AG10803 (cell line): ENCODE results near the gene GPC1.
A peak's percentile ranks its signal among the peaks of the same experiment; 100 is the strongest.
"Not testable (repeated sequence)": the region's sequence is repeated elsewhere in the genome, so short reads cannot be mapped to it uniquely, and the experiment has no call there.

Source experiments
- DNase-seq: peaks from one replicate; pipeline ENCODE4 v3.0.0; 2010; ENCODE audit warnings: low read depth
- H3K4me3 ChIP-seq: 2 replicates; pipeline ENCODE4 v1.5.1; 2011; ENCODE audit warnings: mild to moderate bottlenecking, low read length, control low read depth
- TF ChIP-seq, protein P1 (sequence below): conservative IDR thresholded peaks from 2 replicates; pipeline ENCODE4 v1.5.1; 2011; ENCODE audit warnings: mild to moderate bottlenecking, low read length, control low read depth, inconsistent platforms

GPC1 gene, protein sequence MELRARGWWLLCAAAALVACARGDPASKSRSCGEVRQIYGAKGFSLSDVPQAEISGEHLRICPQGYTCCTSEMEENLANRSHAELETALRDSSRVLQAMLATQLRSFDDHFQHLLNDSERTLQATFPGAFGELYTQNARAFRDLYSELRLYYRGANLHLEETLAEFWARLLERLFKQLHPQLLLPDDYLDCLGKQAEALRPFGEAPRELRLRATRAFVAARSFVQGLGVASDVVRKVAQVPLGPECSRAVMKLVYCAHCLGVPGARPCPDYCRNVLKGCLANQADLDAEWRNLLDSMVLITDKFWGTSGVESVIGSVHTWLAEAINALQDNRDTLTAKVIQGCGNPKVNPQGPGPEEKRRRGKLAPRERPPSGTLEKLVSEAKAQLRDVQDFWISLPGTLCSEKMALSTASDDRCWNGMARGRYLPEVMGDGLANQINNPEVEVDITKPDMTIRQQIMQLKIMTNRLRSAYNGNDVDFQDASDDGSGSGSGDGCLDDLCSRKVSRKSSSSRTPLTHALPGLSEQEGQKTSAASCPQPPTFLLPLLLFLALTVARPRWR

DNA sequence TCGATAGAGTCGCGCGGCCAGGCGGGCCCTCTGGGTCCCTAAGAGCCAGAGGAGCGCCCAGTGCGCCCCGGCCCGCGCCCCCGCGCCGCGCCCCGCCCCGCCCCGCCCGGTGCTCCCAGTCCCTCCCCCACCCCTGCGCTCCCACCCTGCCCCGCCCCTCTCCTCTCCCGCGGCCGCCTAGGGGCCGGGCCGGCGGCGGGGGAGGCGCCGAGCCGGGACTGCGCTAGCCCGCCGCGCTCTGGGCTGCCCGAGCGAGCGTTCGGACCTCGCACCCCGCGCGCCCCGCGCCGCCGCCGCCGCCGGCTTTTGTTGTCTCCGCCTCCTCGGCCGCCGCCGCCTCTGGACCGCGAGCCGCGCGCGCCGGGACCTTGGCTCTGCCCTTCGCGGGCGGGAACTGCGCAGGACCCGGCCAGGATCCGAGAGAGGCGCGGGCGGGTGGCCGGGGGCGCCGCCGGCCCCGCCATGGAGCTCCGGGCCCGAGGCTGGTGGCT is at the start of gene GPC1:
Gene GPC1 (plus strand): TSS at position 207 of the 491 bp plus-strand sequence. CDS start 256 bp downstream, at position 463.
- peak; percentile 79 for DNase-seq
- TF ChIP-seq, protein P1, sequence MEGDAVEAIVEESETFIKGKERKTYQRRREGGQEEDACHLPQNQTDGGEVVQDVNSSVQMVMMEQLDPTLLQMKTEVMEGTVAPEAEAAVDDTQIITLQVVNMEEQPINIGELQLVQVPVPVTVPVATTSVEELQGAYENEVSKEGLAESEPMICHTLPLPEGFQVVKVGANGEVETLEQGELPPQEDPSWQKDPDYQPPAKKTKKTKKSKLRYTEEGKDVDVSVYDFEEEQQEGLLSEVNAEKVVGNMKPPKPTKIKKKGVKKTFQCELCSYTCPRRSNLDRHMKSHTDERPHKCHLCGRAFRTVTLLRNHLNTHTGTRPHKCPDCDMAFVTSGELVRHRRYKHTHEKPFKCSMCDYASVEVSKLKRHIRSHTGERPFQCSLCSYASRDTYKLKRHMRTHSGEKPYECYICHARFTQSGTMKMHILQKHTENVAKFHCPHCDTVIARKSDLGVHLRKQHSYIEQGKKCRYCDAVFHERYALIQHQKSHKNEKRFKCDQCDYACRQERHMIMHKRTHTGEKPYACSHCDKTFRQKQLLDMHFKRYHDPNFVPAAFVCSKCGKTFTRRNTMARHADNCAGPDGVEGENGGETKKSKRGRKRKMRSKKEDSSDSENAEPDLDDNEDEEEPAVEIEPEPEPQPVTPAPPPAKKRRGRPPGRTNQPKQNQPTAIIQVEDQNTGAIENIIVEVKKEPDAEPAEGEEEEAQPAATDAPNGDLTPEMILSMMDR, result no peak
- H3K4me3 ChIP-seq, result peak within 1 kb of the TSS; percentile 65

DNA sequence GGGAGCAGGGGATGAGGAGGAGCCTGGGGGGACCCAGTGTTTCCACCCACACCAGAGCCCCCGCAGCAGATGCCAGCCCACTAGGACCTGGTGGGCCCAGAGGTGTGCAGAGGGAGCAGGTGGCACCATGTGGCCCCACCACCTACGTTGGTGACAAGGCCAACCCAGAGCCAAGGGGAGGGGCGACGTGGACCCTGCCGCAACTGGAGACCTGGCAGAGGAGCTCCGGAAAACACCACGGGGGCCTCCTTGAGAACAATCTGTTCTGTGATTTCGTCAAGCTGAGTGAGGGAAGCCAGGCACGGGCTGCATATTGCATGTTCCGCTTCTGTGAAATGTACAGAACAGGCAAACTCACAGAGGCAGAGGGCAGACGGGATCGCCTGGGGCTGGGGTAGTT is 49.1 kb upstream of the GPC1 start:
- DNase-seq, result no peak
- TF ChIP-seq, protein P1, result no peak
- H3K4me3 ChIP-seq, result no peak overlapping the region

DNA sequence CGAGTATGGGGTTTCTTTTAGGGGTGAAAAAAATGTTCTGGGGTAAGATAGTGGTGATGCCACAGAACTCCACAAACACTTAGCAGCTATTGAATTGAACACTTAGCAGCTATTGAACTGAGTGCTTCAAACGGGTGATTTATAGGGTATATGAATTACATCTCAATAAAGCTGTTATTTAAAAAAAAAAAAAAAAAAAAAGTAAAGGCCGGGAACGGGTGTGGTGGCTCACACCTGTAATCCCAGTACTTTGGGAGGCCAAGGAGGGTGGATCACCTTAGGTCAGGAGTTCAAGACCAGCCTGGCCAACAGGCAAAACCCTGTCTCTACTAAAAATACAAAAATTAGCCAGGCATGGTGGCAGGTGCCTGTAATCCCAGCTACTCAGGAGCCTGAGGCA is 48.7 kb upstream of the GPC1 start:
- not testable (repeated sequence) for DNase-seq, H3K4me3 ChIP-seq

DNA sequence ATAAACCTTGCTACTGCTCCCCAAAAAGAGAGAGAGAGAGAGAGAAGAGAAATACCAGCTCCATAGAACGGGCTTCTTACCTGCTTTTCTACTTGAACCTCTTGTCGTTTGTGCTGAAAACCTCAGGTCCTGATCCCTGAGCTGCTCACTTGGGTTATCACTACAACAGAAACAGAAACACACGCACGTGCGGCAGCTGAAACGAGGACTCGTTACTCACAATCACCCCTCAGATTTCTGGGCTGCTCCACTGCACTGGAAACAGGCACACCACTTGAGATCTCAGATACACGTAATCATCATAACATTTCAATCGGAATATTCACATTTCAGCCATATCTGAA is 48.2 kb upstream of the GPC1 start:
- TF ChIP-seq, protein P1, result no peak
- no peak overlapping the region for H3K4me3 ChIP-seq
- DNase-seq, result no peak

DNA sequence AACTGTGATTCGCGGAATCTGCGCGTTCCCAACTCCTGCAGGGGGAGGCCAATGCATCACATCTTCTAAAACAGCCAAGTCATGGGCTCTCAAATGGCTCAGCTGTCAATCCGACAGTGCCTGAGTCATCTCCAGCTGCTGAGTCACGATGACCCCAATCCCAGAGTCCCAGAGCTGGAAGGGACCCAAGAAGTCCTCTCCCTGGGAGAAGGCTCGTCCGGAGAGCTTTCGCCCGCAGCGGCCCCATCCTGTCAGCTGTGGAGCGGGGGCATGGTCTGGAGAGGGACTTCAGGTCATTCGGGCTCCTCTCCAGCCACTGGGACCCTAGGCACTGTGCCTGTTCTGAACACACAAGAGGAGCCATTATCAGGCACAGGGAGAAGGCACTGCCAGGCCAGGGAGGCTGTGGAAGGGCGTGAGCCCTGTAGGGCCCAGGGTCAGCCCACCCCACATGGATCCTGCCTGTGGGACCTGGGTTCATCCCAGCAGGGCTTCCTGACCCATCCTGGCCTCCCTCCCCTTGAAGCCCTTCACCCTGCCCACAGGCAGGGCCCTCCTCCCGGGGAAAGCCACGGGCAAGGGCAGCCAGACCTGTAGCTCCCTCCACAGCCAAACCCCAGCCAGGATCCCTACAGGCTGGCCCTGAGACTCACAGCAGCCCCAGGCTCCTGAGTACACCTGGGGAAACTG is 47.6 kb upstream of the GPC1 start:
- TF ChIP-seq, protein P1, result no peak
- peak; percentile 88 for DNase-seq
- H3K4me3 ChIP-seq, result no peak overlapping the region

DNA sequence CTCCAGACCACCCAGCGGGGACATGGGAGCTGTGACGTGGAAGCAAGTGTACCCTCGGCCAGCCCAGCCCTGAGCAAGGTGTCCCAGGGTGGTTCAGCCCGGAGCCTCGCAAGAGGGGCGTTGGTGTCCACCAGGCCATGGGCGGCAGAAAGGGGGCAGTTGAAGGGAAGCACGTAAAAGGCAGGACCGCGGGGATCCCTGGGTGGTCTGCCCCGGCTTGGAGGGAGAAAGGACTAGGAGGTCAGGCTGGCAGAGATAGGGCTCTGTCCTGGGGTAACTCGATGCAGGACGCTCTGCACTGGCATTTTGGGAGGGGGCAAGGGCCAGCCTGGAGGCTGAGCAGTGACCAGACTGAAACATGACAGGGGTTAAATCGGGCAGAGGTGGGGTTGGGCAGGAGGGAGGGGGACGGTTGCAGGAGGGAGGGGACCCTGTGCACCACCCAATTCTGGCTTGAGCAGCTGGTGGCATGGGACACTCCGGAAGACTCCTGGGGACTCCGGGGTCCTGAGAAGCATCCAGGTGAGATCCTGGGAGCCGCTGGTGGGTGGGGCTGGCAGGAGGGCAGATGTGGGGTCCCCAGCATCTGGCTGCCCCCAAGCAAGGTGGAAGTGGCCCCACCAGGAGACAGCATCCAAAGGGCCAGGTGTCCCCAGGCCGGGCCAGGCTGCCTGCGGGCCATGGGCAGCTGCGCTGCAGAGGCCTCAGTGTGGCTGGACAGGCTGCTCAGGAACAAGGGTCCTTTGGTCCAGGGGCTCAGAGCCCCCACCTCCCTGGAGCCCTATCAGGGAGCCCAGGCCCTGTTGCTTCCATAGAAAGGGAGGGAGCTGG is 46.8 kb upstream of the GPC1 start:
- TF ChIP-seq, protein P1, result no peak

DNA sequence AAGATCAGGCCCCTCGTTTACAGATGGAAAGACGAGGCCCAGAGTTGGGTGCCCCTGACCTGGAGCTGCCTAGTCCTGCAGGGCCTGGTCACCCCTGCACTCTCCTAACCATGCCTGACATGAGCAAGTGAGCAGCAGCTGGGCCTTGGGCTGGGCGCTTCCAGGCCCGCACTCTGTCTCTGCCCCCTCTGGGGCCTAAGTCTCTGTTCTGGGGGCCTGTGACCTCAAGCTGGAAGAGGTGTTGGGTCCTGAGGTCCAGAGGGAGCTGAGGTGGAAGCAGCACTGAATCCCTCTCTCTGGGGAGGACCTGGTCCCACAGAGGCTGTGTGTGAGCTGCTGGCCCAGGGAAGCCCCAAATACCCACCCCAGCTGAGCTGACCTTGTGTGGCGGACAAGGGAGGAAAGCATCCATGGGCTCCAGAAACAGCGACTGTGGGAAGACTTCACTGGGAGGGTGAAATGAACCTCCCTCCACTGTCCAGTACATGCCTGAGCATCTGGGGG is 46.1 kb upstream of the GPC1 start:
- no peak for DNase-seq
- no peak overlapping the region for H3K4me3 ChIP-seq
- TF ChIP-seq, protein P1, result no peak

More for the DNA sequence above, 46.8 kb upstream of the GPC1 start:
- no peak overlapping the region for H3K4me3 ChIP-seq
- DNase-seq, result no peak
